Central memory CD8-positive, alpha-beta T cell (primary cell): ENCODE measurements around the gene TOMT.
"Not testable (repeated sequence)": the region's sequence is repeated elsewhere in the genome, so short reads cannot be mapped to it uniquely, and the experiment has no call there.

Experiments
- ATAC-seq: fragments of 150-1000 bp; cut with Tn5 transposase; replicated peaks from 2 replicates; pipeline ENCODE4 v1.10.0; 2022; ENCODE audit warnings: mild to moderate bottlenecking, moderate FRiP score, moderate number of reproducible peaks; ENCODE audit not compliant: poor library complexity, severe bottlenecking; ENCODE audit errors: extremely low read depth
- DNase-seq, 2 donors: peaks; one replicate each; pipeline ENCODE4 v3.0.0; 2021; ENCODE audit warnings: low spot score in 2 of 2
- H3K27ac Mint-ChIP-seq: one replicate; pipeline ENCODE4 v1.8.0; 2022; ENCODE audit warnings: low read depth, mild to moderate bottlenecking, moderate library complexity, mixed read lengths
- H3K27me3 Mint-ChIP-seq: one replicate; pipeline ENCODE4 v1.8.0; 2022; ENCODE audit warnings: mixed read lengths
- H3K36me3 Mint-ChIP-seq: one replicate; pipeline ENCODE4 v1.8.0; 2022; ENCODE audit warnings: mild to moderate bottlenecking, moderate library complexity, mixed read lengths; ENCODE audit not compliant: insufficient read depth
- H3K4me1 Mint-ChIP-seq: one replicate; pipeline ENCODE4 v1.8.0; 2022; ENCODE audit warnings: mixed read lengths
- H3K4me3 Mint-ChIP-seq: one replicate; pipeline ENCODE4 v1.8.0; 2022; ENCODE audit warnings: mild to moderate bottlenecking, moderate library complexity, mixed read lengths
- H3K9me3 Mint-ChIP-seq: one replicate; pipeline ENCODE4 v1.8.0; 2022; ENCODE audit warnings: mixed read lengths

The TOMT gene

GRCh38 chr11:72140661-72141060 is 34.9 kb downstream of the TOMT start:
- DNase-seq: no peak
- Mint-ChIP-seq H3K4me3 (no peak overlapping the region), H3K27ac (no peak overlapping the region), H3K27me3 (peaks cover 9% of the 10 kb centered on the region), H3K9me3 (no peaks in the 10 kb centered on the region), H3K36me3 (no peaks in the 10 kb centered on the region), H3K4me1 (peaks cover 4% of the 10 kb centered on the region)
- no peak for ATAC-seq

GRCh38 chr11:72141066-72141465 is 35.3 kb downstream of the TOMT start:
- peaks cover 9% of the 10 kb centered on the region for H3K27me3 Mint-ChIP-seq
- no peak overlapping the region for H3K4me3 Mint-ChIP-seq
- no peak overlapping the region for H3K27ac Mint-ChIP-seq
- H3K4me1 Mint-ChIP-seq: peaks cover 4% of the 10 kb centered on the region
- no peak for DNase-seq
- ATAC-seq: no peak
- no peaks in the 10 kb centered on the region for H3K9me3 Mint-ChIP-seq
- H3K36me3 Mint-ChIP-seq: no peaks in the 10 kb centered on the region

GRCh38 chr11:72142086-72142485 is 36.4 kb downstream of the TOMT start:
- not testable (repeated sequence) for H3K9me3 Mint-ChIP-seq, H3K4me1 Mint-ChIP-seq, H3K4me3 Mint-ChIP-seq, H3K27me3 Mint-ChIP-seq, H3K27ac Mint-ChIP-seq, DNase-seq, ATAC-seq, H3K36me3 Mint-ChIP-seq

GRCh38 chr11:72142543-72142942 is 36.8 kb downstream of the TOMT start:
- DNase-seq, H3K4me1 Mint-ChIP-seq, ATAC-seq, H3K36me3 Mint-ChIP-seq, H3K27ac Mint-ChIP-seq, H3K27me3 Mint-ChIP-seq, H3K9me3 Mint-ChIP-seq, H3K4me3 Mint-ChIP-seq: not testable (repeated sequence)

- ATAC-seq: no peak
- Mint-ChIP-seq H3K4me1 (peaks cover 4% of the 10 kb centered on the region), H3K27ac (no peak overlapping the region)
Measured at GRCh38 chr11:72144807-72145565, 39.3 kb downstream of the TOMT start.

GRCh38 chr11:72146625-72147024 is 40.9 kb downstream of the TOMT start:
- Mint-ChIP-seq H3K4me1 (peaks cover 4% of the 10 kb centered on the region), H3K27ac (no peak overlapping the region), H3K9me3 (no peaks in the 10 kb centered on the region), H3K4me3 (no peak overlapping the region), H3K27me3 (no peaks in the 10 kb centered on the region), H3K36me3 (no peaks in the 10 kb centered on the region)
- ATAC-seq (no peak), DNase-seq (no peak)

More at GRCh38 chr11:72144807-72145565, 39.3 kb downstream of the TOMT start:
- no peak for DNase-seq
- H3K27me3 Mint-ChIP-seq: peaks cover 3% of the 10 kb centered on the region
- no peak overlapping the region for H3K4me3 Mint-ChIP-seq
- no peaks in the 10 kb centered on the region for H3K36me3 Mint-ChIP-seq
- no peaks in the 10 kb centered on the region for H3K9me3 Mint-ChIP-seq

- Mint-ChIP-seq H3K9me3 (no peaks in the 10 kb centered on the region), H3K36me3 (no peaks in the 10 kb centered on the region), H3K27me3 (peaks cover 25% of the 10 kb centered on the region), H3K4me3 (no peak overlapping the region), H3K4me1 (no peaks in the 10 kb centered on the region), H3K27ac (no peak overlapping the region)
- no peak for ATAC-seq
- no peak for DNase-seq
Measured at GRCh38 chr11:72150882-72151281, 45.2 kb downstream of the TOMT start.

GRCh38 chr11:72153874-72154273 is 48.1 kb downstream of the TOMT start:
- not testable (repeated sequence) for ATAC-seq, DNase-seq, H3K4me3 Mint-ChIP-seq, H3K27ac Mint-ChIP-seq, H3K36me3 Mint-ChIP-seq, H3K4me1 Mint-ChIP-seq, H3K9me3 Mint-ChIP-seq
- H3K27me3 Mint-ChIP-seq: peaks cover 33% of the 10 kb centered on the region

- Mint-ChIP-seq H3K27ac (no peak overlapping the region), H3K36me3 (peaks cover 2% of the 10 kb centered on the region), H3K27me3 (peaks cover 42% of the 10 kb centered on the region), H3K4me3 (no peak overlapping the region), H3K9me3 (no peaks in the 10 kb centered on the region), H3K4me1 (no peaks in the 10 kb centered on the region)
- DNase-seq: no peak
- no peak for ATAC-seq
Measured at GRCh38 chr11:72154816-72155215, 49.1 kb downstream of the TOMT start.

- no peaks in the 10 kb centered on the region for H3K9me3 Mint-ChIP-seq
- H3K4me1 Mint-ChIP-seq: no peaks in the 10 kb centered on the region
- DNase-seq (no peak), ATAC-seq (no peak)
- H3K36me3 Mint-ChIP-seq: peaks cover 2% of the 10 kb centered on the region
- no peak overlapping the region for H3K4me3 Mint-ChIP-seq
- peaks cover 51% of the 10 kb centered on the region for H3K27me3 Mint-ChIP-seq
- H3K27ac Mint-ChIP-seq: no peak overlapping the region
Measured at GRCh38 chr11:72155751-72156150, 50.0 kb downstream of the TOMT start.

- Mint-ChIP-seq H3K27ac (no peak overlapping the region), H3K27me3 (peaks cover 65% of the 10 kb centered on the region), H3K4me3 (no peak overlapping the region), H3K9me3 (no peaks in the 10 kb centered on the region), H3K36me3 (peaks cover 2% of the 10 kb centered on the region), H3K4me1 (no peaks in the 10 kb centered on the region)
- no peak for ATAC-seq
- DNase-seq: no peak
Measured at GRCh38 chr11:72157131-72157530, 51.4 kb downstream of the TOMT start.
